Measurements from ENCODE around the gene KIAA0513.
A peak's percentile ranks its signal among the peaks of the same experiment; 100 is the strongest.

- TF ChIP-seq, protein P1, sequence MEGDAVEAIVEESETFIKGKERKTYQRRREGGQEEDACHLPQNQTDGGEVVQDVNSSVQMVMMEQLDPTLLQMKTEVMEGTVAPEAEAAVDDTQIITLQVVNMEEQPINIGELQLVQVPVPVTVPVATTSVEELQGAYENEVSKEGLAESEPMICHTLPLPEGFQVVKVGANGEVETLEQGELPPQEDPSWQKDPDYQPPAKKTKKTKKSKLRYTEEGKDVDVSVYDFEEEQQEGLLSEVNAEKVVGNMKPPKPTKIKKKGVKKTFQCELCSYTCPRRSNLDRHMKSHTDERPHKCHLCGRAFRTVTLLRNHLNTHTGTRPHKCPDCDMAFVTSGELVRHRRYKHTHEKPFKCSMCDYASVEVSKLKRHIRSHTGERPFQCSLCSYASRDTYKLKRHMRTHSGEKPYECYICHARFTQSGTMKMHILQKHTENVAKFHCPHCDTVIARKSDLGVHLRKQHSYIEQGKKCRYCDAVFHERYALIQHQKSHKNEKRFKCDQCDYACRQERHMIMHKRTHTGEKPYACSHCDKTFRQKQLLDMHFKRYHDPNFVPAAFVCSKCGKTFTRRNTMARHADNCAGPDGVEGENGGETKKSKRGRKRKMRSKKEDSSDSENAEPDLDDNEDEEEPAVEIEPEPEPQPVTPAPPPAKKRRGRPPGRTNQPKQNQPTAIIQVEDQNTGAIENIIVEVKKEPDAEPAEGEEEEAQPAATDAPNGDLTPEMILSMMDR (optimal IDR thresholded peaks at IDR 0.05 in 1 of 3, IDR thresholded peaks at IDR 0.05 in 1 of 3, conservative IDR thresholded peaks at IDR 0.05 in 1 of 3; ENCODE audit: extremely low read depth in 1 of 3, insufficient read depth in 2 of 3, low read length in 3 of 3): peak in 2 of 3 experiments; percentile 9 to 14
- TF ChIP-seq EZH2 (IDR thresholded peaks at IDR 0.05; ENCODE audit: low read length): no peak
Measured at GRCh38 chr16:85057212-85057889, 29.8 kb downstream of the KIAA0513 start.
